Thyroid gland (tissue), 4 donors: ENCODE measurements around the gene CDC42EP5.

Experiments used
- CTCF ChIP-seq, 6 experiments: fragments of 200-600 bp in 3 of 6; fragments of 450-650 bp in 3 of 6; sonication (generic) in 3 of 6; IDR thresholded peaks; one replicate each; pipeline ENCODE4 v1.5.1; 2016 to 2019; ENCODE audit warnings: antibody characterized with exemption in 6 of 6, mild to moderate bottlenecking in 2 of 6, inconsistent platforms in 1 of 6, moderate library complexity in 1 of 6
- POLR2A ChIP-seq, 2 donors: fragments of 450-650 bp; IDR thresholded peaks; one replicate each; pipeline ENCODE4 v1.6.1; 2017; ENCODE audit warnings: antibody characterized with exemption in 2 of 2, mild to moderate bottlenecking in 2 of 2, moderate library complexity in 1 of 2

- TF ChIP-seq CTCF (IDR thresholded peaks at IDR 0.05) (no peak), POLR2A (IDR thresholded peaks at IDR 0.05) (no peak)
Observed at GRCh38 chr19:54506079-54506478, 33.0 kb upstream of the CDC42EP5 start.
